Fibroblast of gingiva (primary cell): ENCODE results near the gene TMEM229A.
"Not testable (repeated sequence)": the region's sequence is repeated elsewhere in the genome, so short reads cannot be mapped to it uniquely, and the experiment has no call there.

Experiments used
- DNase-seq: peaks from one replicate; pipeline ENCODE4 v3.0.0-alpha.2; 2011; ENCODE audit warnings: low read depth

Gene TMEM229A

GRCh38 chr7:124033095-124033806, 384 bp upstream of the TMEM229A start:
- no peak for DNase-seq

DNA sequence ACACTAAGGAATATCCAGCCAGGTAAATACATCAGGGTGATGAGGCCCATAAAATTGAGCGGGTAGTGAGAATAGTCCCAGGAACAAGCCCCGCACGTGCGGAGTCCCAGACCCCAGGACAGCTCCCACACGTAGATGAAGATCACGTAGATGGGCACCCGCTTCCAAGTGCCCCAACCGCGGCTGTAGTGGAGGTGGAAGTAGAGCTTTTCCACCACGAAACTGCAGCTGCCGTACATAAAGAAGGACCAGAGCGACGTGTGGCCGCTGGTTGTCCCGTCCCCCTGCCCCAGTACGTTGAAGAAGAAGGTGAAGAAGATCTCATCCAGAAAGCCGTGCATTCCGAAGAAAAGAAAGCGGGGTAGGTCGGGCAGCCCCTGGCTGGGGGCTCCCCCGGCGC, 948 bp downstream of the TMEM229A start:
- no peak for DNase-seq

DNA sequence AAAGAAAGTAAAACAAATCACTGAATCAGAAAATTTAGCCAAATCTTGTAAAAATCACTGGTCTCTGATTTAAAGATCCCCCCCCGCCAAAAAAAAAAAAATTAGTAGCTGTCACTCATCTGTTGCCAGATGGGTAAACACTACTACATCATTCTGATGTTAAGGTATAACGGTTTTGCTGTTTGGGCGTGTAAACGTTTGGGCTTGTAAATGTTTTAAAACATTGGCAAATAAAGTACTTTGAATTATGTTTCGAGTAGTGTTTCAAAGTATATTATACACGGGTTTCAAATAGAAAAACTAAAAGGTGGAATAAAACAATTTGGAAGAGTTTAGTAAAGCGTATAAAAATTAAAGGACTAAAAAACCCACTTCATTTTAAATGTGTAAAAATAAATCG, 1.5 kb downstream of the TMEM229A start:
- DNase-seq: no peak

DNA sequence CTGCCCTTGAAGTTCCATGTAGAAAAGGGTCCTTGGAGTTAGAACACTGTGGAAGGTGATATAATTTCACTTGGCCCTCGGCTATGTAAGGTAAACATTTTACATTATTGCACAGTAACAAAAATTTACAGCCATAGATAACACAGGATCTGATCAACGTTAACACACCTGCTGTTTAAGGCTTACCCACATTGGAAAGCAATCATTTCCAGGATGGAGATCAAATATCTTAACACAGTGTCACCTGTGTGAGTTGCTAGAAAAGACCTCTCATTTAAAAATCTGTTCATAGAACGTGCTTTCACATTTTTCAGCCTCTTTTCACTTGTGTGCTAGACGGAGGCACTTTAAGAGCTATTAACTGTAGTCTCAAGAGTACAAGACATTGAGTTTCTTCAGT, 1.9 kb downstream of the TMEM229A start:
- DNase-seq: no peak

DNA sequence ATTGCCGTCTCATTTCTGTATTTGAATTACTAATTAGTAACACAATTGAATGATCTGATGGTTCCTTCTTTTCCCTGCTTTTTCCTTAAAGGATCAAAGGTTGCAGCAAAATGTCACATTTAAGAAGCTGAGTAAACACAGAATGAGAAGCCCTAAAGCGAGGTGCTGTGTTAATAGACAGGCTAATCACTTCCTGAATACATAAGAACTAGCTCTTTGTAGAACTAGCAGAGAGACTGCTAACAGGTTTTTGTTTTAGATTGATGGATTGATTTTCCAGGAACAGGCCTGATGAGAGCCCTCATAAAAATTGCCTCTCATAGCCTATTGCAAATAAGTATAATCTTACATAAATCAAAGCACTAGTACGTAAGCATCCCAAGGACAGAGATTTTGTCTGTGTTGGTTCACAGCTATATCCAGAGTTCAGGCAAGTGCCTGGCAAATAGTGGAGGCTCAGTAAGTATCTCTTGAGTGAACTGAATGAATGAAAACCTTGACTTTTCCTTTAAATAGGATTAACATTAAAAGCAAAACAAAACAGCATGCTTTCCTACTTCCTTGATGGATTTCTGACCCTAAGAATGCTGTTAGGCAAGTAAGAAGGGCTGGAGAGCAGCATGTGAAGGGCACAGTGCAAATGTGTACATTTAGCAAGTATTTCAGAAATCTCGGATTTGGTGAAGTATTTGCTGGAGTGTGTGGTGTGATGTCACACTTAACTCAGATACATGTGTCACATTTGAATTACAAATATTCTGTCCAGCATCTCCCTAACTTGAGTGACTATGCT, 3.3 kb downstream of the TMEM229A start:
- no peak for DNase-seq

DNA sequence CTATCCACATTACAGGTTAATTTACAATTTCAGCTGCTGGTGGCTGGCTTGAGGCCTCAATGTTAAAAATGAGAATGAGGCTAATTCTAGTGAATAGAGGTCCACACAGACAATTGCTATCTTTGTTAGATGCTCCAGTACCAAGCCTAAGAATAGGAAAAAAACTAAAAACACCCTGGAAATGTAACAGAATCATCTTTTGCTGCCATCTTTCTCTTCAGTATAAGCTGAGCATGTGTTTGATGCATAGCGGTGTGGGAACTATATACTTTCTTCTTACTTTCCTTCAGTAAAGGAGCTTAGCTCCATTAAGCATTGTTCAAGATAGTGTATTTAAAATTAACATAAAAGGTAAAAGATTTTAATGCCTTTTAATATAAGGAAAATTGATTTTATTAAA, 5.6 kb downstream of the TMEM229A start:
- no peak for DNase-seq

DNA sequence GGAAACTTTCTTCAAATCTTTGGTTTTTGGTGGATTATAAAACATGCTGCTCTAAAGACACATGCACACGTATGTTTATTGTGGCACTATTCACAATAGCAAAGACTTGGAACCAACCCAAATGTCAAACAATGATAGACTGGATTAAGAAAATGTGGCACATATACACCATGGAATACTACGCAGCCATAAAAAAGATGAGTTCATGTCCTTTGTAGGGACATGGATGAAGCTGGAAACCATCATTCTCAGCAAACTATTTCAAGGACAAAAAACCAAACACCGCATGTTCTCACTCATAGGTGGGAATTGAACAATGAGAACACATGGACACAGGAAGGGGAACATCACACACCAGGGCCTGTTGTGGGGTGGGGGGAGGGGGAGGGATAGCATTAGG, 8.5 kb downstream of the TMEM229A start:
- DNase-seq: not testable (repeated sequence)

DNA sequence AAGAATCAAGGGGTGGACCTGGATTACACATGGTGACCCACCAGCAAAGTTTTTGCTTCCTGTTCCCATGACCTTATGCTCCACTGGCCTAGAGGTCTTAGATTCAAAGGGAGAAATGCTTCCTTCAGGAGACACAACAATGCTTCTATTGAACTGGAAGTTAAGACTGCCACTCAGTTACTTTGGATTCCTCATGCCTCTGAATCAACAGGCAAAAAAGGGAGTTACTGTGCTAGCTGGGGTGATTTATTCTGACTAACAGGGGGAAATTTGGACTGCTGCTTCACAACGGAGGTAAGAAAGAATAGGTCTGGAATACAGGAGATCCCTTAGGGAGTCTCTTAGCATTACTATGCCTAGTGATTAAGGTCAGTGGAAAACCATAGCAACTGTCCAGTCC, 10.3 kb downstream of the TMEM229A start:
- no peak for DNase-seq

DNA sequence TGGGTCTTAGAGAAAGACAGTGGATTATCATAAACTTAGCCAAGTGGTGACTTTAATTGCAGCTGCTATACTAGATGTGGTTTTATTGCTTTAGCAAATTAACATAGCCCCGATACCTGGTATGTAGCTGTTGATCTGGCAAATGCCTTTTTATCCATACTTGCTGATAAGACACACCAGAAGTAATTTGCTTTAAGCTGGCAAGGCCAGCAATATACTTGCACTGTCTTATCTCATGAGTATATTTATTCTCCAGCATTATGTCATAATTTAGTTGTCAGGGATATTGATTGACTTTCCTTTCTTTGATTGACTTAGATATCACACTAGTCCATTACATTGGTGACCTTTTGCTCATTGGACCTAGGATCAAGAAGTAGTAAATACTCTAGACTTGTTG, 12.8 kb downstream of the TMEM229A start:
- DNase-seq: no peak

DNA sequence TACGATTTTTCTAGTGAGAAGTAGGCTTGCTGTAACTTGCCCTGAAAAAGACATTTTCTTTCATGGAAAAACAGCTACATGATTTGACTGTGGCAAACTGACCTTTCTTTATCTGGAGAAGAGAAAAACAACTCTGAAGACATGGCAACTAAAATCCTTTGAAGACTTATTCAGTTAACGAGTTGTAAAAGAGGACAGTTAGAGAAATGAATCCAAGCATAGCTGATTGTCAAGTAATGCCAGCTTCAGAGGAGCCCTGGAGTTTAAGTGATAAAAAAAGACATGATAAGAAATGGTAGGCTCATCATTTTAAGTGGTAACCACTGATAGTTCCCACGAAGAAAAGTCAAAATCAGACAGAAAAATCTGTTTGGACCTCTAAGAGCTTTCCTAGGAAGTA, 19.6 kb downstream of the TMEM229A start:
- DNase-seq: no peak

GRCh38 chr7:124012864-124013263, 20.0 kb downstream of the TMEM229A start:
- no peak for DNase-seq

DNA sequence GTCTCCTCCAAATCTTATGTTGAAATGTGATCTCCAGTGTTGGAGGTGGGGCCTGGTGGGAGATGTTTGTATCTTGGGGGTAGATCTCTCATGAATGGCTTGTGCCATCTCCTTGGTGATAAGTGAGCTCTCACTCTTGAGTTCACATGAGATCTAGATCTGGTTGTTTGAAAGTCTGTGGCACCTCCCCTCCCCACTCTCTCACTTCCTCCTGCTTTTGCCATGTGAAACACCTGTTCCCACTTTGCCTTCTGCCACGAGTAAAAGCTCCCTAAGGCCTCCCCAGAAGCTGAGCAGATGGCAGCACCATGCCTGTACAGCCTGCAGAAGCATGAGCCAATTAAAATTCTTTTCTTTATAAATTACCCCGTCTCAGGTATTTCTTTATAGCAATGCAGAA, 23.5 kb downstream of the TMEM229A start:
- DNase-seq: no peak

DNA sequence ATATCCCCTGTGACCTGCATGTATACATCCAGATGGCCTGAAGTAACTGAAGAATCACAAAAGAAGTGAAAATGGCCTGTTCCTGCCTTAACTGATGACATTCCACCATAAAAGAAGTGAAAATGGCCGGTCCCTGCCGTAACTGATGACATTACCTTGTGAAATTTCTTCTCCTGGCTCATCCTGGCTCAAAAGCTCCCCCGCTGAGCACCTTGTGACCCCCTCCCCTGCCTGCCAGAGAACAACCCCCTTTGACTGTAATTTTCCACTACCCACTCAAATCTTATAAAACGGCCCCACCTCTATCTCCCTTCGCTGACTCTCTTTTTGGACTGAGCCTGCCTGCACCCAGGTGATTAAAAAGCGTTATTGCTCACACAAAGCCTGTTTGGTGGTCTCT, 24.6 kb downstream of the TMEM229A start:
- not testable (repeated sequence) for DNase-seq

DNA sequence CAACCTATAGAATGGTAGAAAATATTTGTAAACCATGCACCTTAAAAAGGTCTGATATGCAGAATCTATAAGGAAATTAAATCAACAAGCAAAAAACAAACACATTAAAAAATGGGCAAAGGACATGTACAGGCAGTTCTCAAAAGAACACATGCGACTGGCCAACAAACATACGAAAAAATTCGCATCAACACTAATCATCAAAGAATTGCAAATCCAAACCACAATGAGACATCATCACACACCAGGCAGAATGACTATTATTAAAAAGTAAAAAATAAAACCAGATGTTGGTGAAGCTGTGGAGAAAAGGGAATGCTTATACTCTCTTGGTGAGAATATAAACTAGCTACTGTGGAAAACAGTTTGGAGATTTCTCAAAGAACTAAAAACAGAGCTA, 33.2 kb downstream of the TMEM229A start:
- no peak for DNase-seq

GRCh38 chr7:123998921-123999320, 33.9 kb downstream of the TMEM229A start:
- DNase-seq: no peak

DNA sequence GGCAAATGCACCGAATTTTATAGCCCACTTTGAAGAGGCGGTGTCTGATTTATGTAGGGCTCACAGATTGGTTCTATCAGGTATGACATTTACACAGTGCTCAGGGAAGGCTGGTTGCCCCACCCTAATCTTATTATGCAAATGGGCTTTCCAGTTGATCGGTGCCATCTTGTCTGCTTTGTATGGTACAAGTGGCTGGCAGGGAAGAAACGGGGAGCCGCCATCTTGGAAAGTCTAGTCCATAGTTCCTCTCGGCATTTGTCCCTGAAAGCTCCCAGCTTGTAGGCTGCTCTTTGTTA, 36.6 kb downstream of the TMEM229A start:
- DNase-seq: no peak

- DNase-seq: no peak
These were observed 37.1 kb downstream of the TMEM229A start for GRCh38 chr7:123995617-123996326.

- no peak for DNase-seq
These were observed 38.4 kb downstream of the TMEM229A start for GRCh38 chr7:123994449-123994848.

- DNase-seq: no peak
These were observed 38.9 kb downstream of the TMEM229A start for GRCh38 chr7:123993996-123994395.

GRCh38 chr7:123992913-123993518, 39.9 kb downstream of the TMEM229A start:
- DNase-seq: no peak

DNA sequence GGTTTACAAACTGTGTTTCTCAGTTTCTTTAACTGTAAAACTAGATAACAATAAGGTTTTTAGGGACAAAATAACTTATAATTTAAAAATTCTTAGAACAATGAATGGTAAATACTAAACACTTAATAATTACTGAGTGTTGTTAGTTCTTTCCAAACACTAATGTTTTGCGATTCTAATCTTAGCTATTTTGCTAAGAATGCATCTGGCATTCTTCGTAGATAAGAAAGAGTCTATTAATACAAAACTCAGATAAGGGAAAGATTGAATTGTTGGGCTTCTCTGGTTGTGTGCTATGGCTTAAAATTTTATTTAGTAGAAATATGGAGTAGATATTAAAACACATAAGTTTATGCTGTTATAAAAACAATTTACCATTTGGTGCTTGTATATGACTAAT, 45.4 kb downstream of the TMEM229A start:
- DNase-seq: no peak
